Ovary (tissue), 3 donors: ENCODE data around the gene NKAIN2.

Experiments
- CTCF ChIP-seq, 3 donors: fragments of 450-650 bp in 2 of 3; fragments of 200-600 bp in 1 of 3; IDR thresholded peaks; one replicate each; pipeline versions ENCODE4 v1.5.1 to v1.8.0; 2016 to 2022; ENCODE audit warnings: antibody characterized with exemption in 3 of 3, mild to moderate bottlenecking in 1 of 3
- POLR2A ChIP-seq: fragments of 450-650 bp; IDR thresholded peaks from one replicate; pipeline ENCODE4 v1.6.1; 2017; ENCODE audit warnings: antibody characterized with exemption, mild to moderate bottlenecking, moderate library complexity
- donor health status: DM: no; HTN: no; CAD: no.

DNA sequence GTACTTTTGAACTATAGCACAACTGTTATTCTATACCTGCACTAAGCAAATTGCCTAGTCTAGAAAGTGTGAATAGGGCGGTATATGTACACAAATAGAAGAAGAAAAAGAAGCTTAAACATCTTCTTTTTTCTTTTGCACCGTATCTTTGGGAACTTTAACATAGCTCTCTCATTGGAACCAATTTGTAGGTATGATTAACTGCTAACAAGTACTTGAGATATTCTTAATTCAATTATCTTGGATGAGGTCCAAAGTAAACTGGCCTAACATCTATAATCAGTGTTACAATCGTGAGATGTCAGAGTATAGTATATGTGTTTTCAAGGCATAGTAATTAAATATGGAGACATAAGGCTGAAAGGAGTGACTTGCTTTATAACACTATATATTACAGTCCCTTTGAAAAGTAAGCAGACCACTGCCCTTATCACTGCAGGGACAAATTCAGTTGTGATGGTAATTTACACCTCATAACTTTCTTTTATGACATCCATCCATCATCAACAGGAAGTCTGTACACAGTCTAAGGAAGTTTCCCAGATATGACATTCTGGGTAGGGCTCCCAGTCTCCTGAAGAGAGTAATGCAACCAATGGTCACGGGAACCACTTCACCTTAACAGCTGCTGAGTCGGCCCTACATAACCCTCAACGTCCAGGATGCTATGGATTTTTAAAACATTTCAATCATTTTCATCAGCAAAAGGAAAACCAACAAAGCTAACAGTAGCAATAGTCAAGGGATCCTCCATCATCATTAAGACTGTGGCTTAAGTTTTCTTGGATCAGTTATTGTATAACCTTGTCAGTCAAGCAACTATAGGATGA, 37.6 kb downstream of the NKAIN2 start:
- TF ChIP-seq CTCF (IDR thresholded peaks at IDR 0.05) = no peak
- TF ChIP-seq POLR2A = no peak
